Stimulated activated CD4-positive, alpha-beta T cell treated with anti-CD3 and anti-CD28 coated beads, TNF-alpha, amount 100 ng/mL, for 24 hours (primary cell): ENCODE results near the gene PPFIBP1.
"Not testable (repeated sequence)": the region's sequence is repeated elsewhere in the genome, so short reads cannot be mapped to it uniquely, and the experiment has no call there.

Experiments
- DNase-seq, 3 experiments: peaks; one replicate each; pipeline ENCODE4 v3.0.0-alpha.2; 2020; ENCODE audit warnings: low read depth in 3 of 3

Gene PPFIBP1

GRCh38 chr12:27710592-27711316 lies 186.7 kb downstream of the PPFIBP1 start, which contains the start of gene MRPS35:
Gene MRPS35, plus strand, starts transcription at chr12:27710832. Its CDS starts 12 bp downstream, at chr12:27710844.
- DNase-seq: peak; percentile 80 to 90 (median 81)

- peak in 1 of 3 experiments; percentile 5 for DNase-seq
Measured at GRCh38 chr12:27711317-27711682, 187.3 kb downstream of the PPFIBP1 start.

GRCh38 chr12:27711967-27712366 lies 188.0 kb downstream of the PPFIBP1 start:
- DNase-seq: no peak

- no peak for DNase-seq
Measured at GRCh38 chr12:27723212-27723611, 199.2 kb downstream of the PPFIBP1 start.

GRCh38 chr12:27730097-27730588 lies 206.1 kb downstream of the PPFIBP1 start:
- DNase-seq: no peak

- no peak for DNase-seq
Measured at GRCh38 chr12:27732281-27732680, 208.3 kb downstream of the PPFIBP1 start.

GRCh38 chr12:27733052-27733656 lies 209.1 kb downstream of the PPFIBP1 start:
- DNase-seq: peak in 1 of 3 experiments; percentile 24

- DNase-seq: no peak
Measured at GRCh38 chr12:27733791-27734190, 209.8 kb downstream of the PPFIBP1 start.

GRCh38 chr12:27734321-27734720 lies 210.3 kb downstream of the PPFIBP1 start:
- not testable (repeated sequence) for DNase-seq

GRCh38 chr12:27743601-27744000 lies 219.6 kb downstream of the PPFIBP1 start:
- DNase-seq: no peak
